GM12875 (cell line): ENCODE measurements around the gene PCSK5.

ENCODE experiments used
- H3K4me3 ChIP-seq: one replicate; pipeline ENCODE4 v1.5.1; 2011; ENCODE audit warnings: low read depth, low read length, control low read depth
- TF ChIP-seq, protein P1 (sequence below): IDR thresholded peaks from 2 replicates; pipeline ENCODE4 v1.5.1; 2011; ENCODE audit warnings: low read depth, mild to moderate bottlenecking, control low read depth, inconsistent platforms, low read length, moderate library complexity, borderline replicate concordance; ENCODE audit not compliant: insufficient read depth

The PCSK5 gene

DNA sequence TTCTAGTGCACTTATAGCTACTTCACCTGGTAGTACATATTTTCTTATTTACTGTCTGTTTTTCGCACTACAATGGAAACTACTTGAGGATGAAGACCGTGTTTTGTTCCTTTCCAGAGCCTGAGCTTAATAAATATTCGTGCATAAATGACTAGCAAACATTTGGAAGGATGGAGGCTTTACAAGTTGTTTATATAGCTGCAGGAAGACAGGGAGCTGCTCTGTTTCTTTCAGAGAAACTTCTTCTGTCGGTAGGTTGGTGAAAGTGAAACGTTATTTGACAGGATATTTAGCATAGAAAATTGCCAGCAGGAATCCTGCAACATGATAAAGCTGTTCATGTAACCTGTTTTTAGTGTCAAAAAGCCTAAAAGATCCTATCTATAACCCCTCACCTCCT is 210.6 kb downstream of the PCSK5 start:
- H3K4me3 ChIP-seq, result no peak overlapping the region
- TF ChIP-seq, protein P1, sequence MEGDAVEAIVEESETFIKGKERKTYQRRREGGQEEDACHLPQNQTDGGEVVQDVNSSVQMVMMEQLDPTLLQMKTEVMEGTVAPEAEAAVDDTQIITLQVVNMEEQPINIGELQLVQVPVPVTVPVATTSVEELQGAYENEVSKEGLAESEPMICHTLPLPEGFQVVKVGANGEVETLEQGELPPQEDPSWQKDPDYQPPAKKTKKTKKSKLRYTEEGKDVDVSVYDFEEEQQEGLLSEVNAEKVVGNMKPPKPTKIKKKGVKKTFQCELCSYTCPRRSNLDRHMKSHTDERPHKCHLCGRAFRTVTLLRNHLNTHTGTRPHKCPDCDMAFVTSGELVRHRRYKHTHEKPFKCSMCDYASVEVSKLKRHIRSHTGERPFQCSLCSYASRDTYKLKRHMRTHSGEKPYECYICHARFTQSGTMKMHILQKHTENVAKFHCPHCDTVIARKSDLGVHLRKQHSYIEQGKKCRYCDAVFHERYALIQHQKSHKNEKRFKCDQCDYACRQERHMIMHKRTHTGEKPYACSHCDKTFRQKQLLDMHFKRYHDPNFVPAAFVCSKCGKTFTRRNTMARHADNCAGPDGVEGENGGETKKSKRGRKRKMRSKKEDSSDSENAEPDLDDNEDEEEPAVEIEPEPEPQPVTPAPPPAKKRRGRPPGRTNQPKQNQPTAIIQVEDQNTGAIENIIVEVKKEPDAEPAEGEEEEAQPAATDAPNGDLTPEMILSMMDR, result no peak

GRCh38 chr9:76101491-76101890 is 211.0 kb downstream of the PCSK5 start:
- TF ChIP-seq, protein P1, result no peak
- no peak overlapping the region for H3K4me3 ChIP-seq

- H3K4me3 ChIP-seq, result no peak overlapping the region
- TF ChIP-seq, protein P1, result no peak
Observed at GRCh38 chr9:76101947-76102346, 211.5 kb downstream of the PCSK5 start.

DNA sequence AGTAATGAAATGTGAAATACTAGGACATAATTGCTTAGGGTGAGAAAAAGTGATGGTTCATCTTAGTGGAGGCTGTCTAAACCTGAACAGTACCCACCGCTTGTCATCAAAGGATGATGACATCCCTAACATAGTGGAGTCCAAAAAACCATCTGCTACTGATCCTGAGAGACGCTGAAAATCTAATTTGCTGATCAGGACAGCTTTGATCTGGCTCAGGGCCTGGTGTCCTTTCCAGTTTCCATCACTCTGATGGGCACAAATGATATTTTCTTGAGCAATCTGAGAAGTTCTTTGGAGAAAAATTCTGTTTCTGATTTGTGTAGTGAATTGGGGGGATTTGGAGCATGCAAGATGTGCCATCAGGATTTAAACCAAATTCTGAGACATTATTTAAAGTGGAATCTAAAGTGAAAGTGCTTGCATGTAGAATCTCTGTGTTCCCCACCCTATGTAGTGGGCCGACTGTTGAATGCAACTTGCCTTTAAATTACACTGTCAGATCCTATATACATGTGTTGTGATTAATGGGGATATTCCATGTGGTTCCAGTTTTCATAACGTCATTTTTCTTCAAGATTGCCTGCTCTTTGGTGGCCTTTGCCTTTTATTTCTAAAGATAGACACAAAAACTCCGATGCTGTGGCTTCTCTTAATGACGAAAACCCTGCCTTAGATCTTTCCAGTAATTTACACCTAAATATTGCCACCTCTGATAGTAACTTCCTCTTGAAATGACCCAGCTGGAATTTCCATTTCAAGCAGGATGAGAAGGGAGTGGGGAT is 213.2 kb downstream of the PCSK5 start:
- no peak overlapping the region for H3K4me3 ChIP-seq
- TF ChIP-seq, protein P1, result no peak

DNA sequence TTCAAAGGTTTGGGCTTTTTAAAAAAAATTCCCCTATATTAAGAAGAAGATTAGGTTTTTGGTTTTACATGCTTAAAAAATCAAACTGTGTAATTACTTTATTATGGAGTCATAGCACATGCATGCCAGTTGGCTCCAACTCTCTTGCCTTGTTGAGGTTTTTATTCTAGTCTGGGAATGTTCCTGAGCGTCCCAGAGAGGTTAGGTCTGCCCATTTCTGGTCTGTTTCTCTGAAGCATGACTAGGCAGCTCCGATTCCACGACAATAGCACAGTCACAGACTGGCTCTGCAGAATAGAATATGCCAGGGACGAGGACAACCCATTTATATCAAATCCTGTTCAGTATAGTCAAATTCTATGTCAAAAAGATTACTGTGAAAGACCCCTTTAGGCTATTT is 217.0 kb downstream of the PCSK5 start:
- H3K4me3 ChIP-seq, result no peak overlapping the region
- TF ChIP-seq, protein P1, result no peak

DNA sequence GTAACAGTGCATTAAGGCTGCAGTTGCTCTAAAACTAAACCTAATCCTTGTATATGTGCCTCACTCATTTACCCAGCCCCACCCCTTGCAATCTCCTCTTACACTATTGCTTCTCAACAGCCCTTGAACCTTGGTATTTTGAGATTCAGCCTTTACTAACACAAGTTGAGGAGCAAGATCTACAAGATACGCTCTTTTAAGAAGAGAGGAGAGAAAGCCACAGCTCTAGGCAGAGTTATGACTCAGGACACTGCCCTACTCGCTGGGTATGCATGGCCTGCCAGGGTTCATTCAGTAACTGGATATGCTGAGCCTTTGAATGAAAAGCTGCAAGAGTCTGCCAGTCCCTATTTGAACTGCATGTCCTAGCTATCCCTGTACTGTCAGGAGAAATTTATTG is 219.5 kb downstream of the PCSK5 start:
- TF ChIP-seq, protein P1, result no peak
- no peak overlapping the region for H3K4me3 ChIP-seq

DNA sequence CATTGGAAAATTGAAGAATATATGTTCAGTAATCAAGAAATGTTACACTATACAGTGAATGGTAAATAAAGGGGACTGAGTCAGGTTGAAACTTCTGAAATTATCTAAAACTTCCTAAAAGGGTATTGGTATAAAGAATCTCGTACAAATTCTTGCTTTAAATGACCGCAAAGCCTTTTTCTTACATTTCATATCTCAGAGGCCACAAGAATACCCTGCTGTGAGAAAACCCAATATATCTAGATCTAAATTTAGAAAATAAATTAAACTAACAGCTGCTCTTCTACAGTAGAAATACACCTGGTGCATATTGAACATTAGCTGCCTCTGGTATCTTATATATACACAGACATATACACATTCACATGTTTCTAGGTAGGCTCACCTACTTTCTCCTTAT is 221.7 kb downstream of the PCSK5 start:
- TF ChIP-seq, protein P1, result no peak
- no peak overlapping the region for H3K4me3 ChIP-seq
